ENCODE results near the gene GALNT5.

DNA sequence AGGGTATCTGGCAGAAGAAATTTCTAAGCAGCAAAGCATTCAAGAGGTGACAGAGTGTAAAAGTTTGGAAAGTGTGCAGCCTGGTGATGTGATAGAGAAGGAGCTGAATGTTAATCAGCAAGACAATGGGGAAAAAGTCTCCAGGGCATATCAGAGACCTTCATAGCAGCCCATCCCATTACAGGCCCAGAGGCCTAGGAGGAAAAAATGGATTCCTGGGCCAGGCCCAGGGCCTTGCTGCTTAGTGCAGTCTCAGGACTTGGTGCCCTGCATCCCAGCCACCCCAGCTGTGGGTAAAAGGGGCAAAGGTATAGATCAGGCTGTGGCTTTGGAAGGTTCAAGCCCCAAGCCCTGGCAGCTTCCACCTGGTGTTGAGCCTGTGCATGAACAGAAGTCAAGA is 104.0 kb downstream of the GALNT5 start:
- TF ChIP-seq, protein P1, sequence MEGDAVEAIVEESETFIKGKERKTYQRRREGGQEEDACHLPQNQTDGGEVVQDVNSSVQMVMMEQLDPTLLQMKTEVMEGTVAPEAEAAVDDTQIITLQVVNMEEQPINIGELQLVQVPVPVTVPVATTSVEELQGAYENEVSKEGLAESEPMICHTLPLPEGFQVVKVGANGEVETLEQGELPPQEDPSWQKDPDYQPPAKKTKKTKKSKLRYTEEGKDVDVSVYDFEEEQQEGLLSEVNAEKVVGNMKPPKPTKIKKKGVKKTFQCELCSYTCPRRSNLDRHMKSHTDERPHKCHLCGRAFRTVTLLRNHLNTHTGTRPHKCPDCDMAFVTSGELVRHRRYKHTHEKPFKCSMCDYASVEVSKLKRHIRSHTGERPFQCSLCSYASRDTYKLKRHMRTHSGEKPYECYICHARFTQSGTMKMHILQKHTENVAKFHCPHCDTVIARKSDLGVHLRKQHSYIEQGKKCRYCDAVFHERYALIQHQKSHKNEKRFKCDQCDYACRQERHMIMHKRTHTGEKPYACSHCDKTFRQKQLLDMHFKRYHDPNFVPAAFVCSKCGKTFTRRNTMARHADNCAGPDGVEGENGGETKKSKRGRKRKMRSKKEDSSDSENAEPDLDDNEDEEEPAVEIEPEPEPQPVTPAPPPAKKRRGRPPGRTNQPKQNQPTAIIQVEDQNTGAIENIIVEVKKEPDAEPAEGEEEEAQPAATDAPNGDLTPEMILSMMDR (IDR thresholded peaks at IDR 0.05): no peak
- TF ChIP-seq EZH2phosphoT487 (IDR thresholded peaks at IDR 0.05): no peak
